ENCODE data around the gene TTL.
"Not testable (repeated sequence)": the region's sequence is repeated elsewhere in the genome, so short reads cannot be mapped to it uniquely, and the experiment has no call there.

TTL gene

DNA sequence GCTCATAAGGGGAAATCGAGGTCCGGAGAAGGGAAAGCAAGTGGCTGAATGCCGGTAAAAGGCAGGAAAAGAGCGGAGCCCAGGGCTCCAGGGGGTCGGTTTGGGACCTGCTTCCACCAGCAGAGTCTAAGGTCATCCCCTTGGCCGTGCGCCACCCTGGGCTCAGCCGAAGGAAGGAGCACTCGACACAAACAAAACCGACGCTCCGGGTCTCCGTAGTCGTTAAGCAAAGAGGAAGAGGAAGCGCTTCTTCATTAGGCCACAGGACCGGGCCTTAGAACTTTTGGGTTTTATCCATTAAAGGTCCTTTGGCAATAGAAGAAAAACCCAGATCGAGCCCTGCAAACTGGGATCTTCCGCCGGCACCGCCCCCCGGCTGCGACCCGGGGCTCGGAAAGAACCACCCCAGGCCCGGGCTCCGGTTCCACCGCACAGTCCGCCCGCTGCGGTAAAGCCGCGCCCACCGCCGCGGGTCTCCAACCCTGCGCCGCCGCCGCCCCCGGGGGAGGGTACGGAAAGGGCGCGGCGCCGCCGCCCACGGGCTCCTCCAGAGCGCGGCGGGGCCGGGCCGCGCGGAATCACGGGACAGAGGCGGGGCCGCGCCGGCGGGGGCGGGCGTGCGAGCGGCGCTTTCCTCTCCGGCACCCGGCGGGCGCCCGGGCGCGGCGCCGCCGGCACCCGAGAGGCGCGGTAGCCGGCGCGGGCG, at the start of gene TTL:
TTL (plus strand) TSS at position 629 of the 706 bp plus-strand sequence. CDS start 189 bp downstream, outside the sequence.
- DNase-seq = peak; percentile 81

DNA sequence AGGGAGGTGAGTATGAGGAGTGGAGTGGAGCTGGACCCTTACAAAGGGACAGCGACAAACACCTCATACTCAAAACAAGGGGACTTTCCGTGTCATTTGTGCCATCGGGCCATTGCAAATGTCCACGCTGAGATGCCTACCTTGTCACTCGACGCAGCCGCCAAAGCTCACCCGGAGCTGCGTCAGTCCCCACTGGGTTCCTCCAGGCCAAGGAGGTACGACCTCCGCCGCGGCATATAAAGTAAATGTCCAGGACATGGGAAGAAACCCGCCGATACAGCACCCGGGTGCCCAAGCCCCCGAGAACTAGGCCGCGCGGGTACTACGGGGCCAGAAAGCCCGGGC, 49.6 kb upstream of the TTL start:
- DNase-seq = not testable (repeated sequence)

DNA sequence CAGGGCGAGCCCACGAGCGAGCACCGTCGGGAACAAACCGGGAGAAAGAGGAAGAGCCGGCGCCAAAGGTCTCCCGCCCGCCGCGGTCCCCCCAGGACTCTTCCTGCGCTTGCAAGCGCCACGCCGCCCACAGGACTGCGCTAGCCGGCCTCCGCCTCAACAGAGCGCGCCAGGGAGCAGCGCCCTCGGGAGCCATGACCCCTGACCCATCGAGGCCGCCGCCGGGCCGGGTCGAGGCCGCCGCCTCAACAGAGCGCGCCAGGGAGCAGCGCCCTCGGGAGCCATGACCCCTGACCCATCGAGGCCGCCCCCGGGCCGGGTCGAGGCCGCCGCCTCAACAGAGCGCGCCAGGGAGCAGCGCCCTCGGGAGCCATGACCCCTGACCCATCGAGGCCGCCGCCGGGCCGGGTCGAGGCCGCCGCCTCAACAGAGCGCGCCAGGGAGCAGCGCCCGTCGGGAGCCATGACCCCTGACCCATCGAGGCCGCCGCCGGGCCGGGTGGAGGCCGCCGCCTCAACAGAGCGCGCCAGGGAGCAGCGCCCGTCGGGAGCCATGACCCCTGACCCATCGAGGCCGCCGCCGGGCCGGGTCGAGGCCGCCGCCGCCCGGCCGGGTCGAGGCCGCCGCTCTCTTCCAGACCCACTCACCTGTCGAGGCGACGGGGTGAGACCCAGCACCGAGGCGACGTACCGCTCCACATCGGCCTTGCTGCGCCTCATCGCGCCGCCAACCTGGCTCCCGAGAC, 49.0 kb upstream of the TTL start:
- peak; percentile 23 for DNase-seq

DNA sequence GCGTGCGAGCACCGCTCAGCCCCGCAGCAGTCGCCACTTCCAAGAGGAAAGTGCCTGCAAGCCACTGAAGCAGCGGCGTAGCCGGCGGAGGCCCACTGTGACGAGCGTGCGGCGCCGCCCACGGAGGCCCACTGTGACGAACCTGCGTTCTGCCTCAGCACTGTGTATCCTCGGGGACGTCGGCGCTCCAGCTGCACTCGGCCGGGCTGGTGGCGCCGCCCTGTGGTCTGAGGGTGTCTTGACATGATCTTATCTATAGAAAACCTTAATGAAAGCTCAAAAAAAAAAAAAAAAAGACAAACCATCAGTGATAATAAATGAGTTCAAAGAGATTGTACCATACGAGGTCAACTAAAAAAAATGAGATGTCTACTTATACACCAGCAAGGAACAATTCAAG, 48.5 kb upstream of the TTL start, which contains the start of gene RGPD8:
RGPD8 (minus strand) TSS at position 166 of the 400 bp plus-strand sequence. CDS start 192 bp downstream, outside the sequence.
- peak; percentile 82 for DNase-seq

DNA sequence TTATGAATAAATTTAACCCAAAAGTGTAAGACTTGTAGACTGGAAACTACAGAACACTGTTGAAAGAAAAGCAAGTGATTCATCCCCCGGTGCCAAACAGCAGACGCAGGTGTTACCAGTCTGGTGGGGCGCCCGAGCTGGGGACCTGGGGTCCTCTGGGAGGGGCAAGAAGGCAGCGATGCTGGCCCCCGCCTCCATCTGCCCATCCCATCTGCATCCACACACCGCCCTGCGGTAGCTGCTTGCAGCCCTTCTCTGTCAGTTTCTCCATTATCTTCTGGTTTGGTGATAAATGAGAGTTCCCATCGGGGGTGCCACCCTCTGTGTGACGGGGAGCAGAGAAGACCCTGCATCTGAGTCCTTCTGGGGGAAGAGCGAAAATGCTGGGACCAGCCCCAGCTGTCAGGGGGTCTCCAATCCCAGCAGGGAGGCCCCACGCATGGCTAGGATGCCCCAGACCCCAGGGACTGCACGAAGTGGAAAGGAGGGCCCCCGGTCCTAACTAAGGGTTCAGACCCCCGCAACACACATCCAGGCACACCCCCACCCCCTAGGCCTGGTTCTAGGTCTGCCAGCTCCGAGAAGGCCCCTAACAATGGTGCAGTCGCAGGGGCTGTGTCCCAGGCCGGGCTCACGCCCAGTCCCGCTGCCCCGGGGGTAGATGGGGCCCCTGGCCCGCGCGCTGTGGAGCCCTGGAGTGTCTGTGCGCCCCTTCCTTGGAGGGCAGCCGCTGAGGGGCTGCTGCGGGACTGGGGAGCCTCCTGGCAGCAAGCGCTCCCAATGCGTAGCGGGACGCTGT, 47.8 kb upstream of the TTL start:
- DNase-seq = no peak

DNA sequence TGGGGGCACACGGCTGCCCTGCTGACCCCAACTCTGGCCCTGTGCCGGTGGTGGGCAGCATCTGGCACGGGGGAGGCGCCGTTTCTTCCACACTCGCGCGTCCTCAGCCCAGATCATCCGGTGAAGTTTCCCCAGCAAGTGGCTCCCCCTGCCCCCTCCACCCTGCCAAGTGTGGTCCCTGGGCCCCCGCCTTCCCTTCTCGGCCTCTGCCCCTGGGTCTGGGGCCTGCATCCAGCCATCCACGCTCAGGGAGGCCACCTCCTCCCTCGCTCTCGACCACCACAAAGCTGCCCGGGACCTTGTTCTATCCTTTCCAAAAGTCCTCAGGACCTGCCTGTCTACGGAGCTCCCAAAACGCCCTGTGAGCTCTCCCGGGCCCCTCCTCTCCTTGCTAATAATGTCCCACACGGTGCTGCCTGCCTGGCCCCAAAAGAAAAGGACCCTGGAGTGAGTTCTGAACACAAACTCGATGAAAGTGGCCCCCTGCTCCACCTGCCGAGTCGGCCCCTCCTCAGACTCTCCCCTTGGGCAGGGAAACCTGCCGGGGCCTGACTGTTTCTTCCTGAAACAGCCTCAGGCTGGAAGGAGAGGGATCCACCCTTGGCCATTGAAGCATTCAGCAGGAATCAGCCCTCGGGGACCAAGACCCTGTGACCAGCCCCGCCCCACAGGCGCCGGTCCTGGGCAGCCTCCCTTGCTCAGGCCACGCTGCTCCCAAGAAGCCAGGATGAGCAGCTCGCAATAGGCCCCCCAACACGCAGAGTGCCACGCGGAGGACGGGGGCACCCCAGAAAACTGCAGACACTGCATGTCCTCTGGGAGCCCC, 46.9 kb upstream of the TTL start:
- DNase-seq = not testable (repeated sequence)

DNA sequence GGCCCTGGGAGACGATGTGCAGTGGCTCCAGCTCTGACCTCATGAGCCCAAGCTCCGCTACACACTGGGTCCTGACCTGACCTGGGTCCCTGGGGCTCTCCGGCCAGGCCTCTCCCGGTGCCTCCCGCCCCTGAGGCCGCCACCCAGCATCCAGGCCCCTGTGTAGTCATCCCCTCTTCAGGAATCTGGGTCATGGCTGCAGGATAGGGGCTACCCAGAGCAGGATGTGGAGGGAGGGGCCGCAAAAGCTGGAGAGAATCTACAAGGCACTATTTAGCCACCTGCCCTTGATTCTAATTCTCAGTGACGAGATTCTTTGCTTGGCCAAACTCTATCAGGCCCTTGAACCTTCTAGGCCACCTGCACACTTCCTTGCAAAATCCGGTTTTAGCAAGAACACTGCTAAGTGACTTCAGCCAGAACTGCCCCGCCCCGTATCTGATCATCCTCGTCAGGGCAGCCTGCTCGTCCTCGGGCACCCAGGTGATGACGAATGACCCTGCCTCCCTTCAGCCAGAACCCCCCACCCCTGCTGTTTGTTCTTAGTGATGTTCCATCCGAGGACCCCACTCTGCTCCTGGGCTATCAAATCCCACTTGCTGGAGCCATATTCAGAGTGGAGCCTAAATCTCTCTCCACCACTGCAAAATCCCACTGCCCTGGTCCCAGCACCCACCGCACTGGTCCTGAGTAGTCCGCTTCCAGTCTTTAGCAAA, 46.1 kb upstream of the TTL start:
- not testable (repeated sequence) for DNase-seq

DNA sequence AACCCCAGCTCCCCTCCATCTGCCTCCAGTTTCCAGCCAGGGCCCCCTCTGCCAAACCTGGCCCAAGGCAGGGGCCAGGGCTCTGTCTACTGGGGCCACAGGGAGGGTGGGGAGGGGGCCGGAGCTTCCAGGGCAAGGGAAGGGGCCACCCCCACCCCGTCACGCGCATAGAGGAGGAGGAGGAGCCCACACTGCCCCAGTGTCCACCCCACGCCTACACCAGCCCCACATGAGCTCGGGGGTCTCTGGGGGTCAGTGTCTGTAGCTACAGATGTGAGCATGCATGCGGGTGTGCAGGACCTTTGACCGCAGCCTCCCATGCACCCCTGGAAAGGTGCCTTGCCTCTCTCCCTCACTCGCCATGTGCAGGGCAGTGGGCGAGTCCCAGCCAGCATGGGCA, 45.0 kb upstream of the TTL start:
- DNase-seq = not testable (repeated sequence)

DNA sequence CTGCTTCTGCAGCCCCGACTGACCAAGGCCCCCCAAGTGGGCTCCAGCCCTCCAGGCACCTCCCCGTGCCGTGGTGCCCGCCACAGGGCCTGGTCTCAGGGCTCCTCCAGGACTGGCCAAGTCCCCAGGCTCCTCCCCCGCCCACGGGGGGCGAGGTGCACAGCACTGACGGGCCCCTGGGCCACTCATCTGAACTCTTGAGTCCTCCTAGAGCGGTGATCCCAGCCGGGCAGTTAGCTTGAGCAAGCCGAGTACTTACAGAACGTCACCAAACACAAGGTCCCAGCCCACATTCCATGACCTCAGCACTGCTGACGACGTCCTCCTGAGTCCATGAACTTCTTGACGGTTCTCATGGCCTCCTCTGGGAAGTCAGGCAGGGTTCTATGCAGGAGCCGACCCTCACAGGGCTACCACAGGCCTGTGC, 44.5 kb upstream of the TTL start:
- not testable (repeated sequence) for DNase-seq

DNA sequence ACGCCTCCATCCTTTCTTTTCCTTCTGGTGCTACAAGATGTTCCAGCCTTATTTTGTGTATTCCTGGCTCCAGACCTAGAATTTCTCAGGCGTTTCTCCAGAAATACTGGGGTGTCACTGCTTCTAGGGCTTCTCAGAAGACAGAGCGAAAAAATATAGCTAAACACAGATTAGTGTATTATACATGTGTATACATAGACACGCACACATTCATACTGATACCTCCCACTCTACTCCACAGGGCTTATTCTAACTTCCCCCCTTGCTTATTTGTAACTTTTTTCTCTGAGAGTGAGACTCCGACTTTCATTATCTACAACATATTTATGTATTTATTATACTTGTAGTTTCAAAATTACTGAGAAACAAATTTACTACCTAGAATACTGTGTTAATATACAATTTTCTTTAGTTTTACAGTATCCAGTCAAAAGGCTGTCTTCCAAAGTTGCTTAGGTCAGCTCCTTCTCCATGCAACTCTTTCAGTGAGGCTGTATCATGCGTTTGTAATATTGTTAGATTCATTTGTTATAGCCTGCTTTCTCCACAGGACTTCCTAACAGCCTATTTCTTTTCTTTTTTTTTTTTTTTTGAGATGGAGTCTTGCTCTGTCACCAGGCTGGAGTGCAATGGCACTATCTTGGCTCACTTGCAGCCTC, 43.2 kb upstream of the TTL start:
- not testable (repeated sequence) for DNase-seq

DNA sequence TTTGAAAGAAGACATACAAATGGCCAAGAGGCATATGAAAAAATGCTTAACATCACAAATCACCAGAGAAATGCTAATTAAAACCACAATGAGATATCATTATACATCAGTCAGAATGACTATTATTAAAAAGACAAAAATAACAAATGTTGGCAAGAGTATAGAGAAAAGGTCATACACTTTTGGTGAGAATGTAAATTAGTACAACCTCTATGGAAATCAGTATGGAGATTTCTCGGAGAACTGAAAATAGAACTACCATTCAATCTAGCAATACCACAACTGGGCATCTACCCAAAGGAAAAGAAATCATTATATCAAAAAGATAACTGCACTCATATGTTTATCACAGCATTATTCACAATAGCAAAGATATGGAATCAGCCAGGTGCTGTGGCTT, 37.7 kb upstream of the TTL start:
- not testable (repeated sequence) for DNase-seq

DNA sequence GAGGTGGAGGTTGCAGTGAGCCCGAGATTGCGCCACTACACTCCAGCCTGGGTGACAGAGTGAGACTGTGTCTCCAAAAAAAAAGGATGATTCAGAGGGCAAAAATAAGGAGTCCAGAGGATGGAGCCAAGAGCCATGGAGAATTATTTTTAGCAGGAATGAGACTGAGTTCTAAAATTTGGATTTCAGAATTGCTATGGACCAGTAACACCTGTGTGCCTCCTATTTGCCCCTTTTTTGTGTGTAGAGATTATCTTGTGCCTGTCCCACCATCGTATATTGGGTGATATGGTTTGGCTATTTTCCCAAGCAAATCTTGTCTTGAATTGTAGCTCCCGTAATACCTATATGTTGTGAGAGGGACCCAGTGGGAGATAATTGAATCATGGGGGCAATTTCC, 32.1 kb upstream of the TTL start:
- no peak for DNase-seq

DNA sequence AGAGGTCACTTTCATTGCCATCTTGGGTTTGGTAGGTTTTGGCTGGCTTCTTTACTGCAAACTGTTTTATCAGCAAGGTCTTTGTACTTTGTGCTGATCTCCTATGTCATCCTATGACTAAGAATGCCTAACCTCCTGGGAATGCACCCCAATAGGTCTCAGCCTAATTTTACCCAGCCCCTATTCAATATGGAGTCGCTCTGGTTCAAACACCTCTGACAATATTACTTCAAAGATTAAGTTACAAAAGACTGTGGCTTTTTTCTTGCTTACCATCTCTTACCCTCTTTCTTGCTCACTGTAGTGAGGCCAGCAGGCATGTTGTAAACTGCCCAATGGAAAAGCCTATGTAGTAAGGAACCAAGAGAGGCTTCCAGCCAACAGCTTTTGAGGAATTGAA, 30.6 kb upstream of the TTL start:
- DNase-seq = no peak

DNA sequence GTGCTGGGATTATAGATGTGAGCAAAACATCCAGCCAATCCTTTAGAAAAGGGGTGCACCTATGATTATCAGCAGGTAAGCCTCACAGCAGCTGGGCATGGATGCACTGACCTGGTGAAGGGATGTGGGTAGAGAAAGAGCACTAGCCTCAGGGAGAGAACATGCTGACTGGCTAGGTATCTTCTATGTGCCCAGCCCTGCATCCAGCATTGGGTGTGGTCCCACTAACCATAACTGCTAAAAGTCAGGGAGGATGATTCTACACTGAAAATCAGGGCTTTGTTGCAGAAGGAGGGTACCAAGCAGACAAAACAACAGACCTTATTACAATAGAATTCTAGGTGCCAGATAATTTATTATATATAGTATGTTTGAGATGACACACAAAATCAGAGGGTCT, 27.4 kb upstream of the TTL start:
- no peak for DNase-seq

DNA sequence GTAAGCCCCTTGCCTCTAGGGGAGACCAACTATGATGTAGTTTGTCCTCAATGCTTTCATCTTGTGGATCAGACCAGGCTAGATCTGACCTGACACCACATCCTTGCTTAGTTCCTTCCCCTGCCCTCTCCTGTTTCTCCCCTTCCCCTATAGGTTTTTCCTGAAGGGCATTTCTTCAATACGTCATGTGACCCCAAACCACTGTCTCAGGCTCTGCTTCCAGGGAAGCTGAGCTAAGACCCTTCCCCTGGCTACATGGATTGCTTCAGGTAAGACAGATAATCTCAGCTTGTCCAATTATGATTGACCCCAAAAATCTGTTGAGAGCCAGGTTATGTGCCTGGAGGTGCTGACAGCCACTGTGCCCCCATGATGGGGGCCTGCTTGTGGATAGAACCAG, 22.6 kb upstream of the TTL start:
- no peak for DNase-seq

DNA sequence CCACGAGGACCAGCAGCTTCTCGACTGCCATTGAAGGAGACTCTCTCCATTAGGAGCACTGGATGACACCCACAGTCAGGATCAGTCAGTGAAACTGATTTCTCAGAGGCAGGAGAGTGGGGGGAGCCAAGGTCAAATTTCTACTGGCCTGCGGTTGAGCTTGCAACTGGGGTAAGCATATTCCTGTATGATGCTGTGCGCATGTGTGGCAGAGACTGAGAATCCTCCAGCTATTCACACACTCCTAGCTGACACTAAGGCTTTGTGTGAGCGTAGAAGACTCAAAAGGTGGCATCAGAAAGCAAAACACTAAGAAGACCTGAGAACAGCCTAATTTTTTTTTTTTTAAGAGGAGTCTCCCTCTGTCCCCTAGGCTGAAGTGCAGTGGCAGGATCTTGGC, 19.8 kb upstream of the TTL start:
- no peak for DNase-seq

DNA sequence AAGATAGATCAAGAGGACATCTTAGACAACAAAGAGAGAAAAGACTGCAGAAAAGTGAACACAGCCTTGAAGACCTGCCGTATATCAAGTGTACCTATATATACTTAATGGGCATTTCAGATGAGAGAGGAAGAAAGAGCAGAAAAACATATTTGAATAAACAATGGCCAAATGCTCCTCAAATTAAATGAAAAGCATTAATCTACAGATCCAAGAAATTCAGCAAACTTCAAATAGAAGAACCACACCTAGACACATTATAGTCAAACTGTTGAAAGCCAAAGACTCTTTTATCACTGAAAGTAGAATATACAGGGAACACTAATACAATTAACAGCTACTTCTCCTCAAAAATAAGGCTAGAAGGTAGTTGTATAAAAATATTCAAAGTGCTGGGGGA, 18.7 kb upstream of the TTL start:
- DNase-seq = no peak

DNA sequence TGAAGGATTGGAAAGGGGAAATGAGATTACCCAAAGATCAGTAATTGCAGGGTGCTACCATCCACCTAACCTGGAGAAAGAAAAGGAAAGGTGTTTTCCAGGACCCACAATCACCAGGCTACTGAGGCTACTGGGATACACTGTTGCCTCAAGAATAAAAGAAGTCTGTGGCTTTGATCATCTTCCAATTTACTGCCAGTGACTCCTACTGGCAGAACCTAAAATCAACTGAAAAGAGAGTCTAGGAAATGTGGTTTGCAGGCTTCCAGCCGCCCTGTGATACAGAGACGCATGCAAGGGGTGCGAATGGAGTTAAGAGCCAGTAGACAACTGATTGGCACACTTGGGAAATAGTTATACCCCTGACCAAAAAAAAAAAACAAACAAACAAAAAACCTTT, 16.6 kb upstream of the TTL start:
- no peak for DNase-seq

DNA sequence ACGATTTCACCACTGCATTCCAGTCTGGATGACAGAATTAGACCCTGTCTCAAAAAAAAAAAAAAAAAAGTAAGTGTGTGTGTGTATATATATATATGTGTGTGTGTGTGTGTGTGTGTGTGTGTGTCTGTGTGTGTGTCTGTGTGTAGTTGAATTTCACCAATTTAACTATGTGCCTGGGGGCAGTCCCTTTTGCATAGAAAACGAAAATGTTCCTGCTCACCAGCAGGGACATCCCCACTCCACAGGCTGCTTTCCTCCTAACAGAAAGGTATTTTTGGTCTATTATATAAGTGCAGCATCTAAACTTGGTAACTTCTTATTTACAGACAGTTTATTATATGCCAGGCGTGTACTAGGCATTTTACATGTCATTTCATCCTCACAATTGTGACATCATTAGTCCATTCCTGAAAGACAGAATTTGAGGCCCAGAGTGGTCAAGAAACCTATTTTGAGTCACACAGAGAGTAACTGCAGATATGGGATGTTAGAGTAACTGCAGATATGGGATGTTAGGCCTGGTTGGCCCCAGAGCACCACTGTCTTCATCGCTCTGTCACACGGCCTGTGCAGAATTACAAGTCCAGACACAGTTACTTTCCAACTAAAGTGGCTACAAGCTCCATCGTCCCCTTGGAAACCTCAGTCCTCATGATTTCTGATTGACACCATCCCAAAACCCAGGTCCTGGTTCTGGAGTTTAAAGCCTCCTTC, 9.3 kb upstream of the TTL start:
- DNase-seq = no peak

DNA sequence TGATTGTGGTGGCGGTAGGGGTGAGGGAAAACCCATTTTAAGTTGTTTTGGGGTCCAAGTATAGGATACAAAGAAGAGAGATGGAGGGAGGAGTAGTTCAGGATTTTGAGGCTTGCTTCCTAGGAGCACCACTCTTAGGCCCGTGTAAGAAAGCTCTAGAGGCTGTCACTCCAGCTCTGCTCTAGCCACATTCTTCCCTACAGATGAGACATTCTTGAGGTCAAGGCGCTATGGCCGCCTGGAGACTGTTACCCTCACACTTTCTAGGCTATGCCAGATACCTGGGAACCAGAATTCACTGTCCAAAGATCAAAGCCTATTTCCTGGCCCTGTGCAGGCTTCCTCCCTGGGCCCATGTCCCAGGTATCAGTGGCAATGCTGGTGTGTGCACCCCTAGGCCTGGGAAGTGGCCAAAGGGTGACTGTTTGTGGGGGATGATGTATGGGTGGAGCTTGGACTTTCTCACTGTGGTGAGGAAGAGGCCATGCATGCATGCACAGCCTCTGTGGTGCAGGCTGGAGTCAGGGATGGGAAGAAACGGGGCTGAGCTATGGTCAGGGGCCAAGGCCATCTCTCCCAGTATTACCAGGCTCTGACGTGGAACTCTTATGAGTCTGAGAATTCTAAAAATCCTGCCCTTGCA, 7.0 kb upstream of the TTL start:
- no peak for DNase-seq
